GM18505 (cell line): ENCODE data around the gene MRPL23.
"Not testable (repeated sequence)": the region's sequence is repeated elsewhere in the genome, so short reads cannot be mapped to it uniquely, and the experiment has no call there.

Source experiments
- ATAC-seq: cut with Tn5 transposase; IDR thresholded peaks from one replicate; pipeline ENCODE4 v1.9.1; 2021; ENCODE audit not compliant: unreplicated experiment
- POLR2A ChIP-seq: IDR thresholded peaks from 4 replicates; pipeline ENCODE4 v1.6.1; 2011; ENCODE audit warnings: borderline replicate concordance; ENCODE audit not compliant: insufficient read depth, insufficient read length; ENCODE audit errors: extremely low read depth

Gene MRPL23

DNA sequence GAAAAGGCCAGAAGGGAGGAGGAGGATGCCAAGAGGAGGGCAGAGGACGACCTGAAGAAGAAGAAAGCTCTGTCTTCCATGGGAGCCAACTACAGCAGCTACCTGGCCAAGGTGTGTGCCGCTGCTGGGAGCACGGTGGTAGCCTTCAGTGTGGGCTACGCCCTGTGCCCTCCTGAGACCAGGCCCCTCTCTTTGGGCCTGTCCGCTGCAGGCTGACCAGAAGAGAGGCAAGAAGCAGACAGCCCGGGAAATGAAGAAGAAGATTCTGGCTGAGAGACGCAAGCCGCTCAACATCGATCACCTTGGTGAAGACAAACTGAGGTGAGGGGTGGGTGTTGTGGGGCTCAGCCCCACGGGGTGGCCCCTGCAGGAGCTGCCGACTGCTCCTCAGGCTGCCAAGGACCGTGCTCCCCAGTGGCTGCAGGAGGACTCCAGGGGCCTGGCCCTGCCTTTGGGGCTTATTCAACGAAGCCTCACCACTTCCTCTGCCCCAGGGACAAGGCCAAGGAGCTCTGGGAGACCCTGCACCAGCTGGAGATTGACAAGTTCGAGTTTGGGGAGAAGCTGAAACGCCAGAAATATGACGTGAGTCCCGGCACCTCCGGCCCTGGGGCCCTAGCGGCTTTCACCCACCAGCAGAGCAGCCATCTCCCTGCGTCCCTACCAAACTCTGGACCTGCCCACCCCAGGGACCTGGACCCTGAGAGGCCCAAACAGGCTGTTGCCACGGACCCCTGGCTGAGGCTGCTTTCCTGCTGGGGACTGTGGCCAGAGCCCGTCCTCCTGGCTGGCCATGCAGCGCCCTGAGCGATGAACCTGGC, 12.6 kb upstream of the MRPL23 start:
- no peak for ATAC-seq
- no peak for TF ChIP-seq POLR2A

DNA sequence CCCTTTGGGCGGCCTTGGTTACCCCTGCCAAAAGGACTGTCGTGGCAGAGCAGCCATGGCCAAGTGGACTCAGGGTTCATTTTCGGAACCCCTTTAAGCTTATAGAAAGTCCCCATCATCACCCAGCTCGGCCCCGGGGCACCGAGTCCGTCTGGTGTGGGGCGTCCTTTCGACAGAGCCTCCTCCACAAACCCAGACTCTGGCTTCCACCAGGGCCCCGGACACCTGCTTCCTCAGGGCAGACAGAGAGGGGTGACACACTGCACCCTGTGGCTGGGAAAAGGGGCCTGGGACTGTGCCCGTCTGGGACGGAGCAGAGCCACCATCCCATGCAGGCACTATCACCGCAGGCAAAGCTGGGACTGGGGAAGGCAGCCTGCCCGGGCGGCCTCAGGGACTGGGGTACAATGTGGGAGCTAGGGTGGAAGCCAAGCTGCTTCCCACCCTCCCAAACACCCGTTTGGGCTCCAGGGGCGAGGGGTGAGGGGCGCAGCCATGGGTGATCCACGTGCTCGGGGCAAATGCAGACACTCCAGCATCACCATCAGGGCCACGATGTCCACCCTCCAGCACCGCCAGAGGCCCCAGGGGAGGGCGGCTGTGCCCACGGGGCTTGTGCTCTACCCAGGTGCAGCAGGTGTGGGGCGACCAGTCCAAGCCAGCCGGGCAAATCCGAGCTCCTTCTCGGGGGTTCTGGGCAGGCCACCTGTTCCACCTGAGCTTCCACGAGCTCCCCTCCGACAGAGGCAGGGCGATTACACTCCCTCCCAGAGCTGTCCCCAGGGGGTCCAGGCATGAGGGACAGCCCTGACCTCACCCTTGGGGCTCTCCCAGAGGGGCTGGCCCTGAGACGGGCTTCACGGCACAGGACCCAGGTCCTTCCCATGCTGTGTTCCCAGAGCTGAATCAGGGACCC, 11.7 kb upstream of the MRPL23 start:
- TF ChIP-seq POLR2A, result no peak
- no peak for ATAC-seq

DNA sequence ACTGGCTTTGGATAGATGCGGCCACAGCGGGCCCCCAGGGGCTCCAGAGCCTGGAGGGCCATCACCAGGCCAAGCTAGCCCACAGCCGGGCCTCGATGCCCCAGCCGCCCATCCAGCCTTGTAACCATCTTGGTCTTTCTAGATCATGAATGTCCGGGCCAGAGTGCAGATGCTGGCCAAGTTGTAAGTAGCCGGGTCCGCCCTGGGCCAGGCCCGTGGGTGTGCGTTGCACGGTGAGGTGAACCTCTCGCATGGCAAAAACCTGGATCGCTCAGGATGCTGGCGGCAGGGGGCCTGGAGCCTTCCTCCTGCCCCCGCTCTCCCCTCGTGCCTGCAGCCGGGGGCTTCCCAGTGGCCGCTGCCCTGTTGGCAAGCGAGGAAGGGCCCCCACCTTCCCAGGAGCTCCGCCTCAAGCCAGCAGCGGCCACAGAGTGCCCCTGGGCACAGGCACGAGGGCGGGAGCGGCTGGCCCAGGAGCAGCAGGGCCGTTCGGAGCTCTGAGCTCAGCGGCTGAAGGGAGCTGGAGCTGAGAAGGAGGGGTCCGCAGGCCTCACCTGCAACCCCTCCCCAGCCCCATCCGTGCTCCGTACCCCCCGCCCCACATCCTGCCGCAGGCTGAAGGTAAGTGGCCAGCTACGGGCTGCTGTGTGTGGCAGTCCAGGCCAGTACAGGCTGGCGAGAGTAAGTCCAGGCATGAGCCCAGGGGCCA, 10.9 kb upstream of the MRPL23 start:
- TF ChIP-seq POLR2A, result no peak
- no peak for ATAC-seq

DNA sequence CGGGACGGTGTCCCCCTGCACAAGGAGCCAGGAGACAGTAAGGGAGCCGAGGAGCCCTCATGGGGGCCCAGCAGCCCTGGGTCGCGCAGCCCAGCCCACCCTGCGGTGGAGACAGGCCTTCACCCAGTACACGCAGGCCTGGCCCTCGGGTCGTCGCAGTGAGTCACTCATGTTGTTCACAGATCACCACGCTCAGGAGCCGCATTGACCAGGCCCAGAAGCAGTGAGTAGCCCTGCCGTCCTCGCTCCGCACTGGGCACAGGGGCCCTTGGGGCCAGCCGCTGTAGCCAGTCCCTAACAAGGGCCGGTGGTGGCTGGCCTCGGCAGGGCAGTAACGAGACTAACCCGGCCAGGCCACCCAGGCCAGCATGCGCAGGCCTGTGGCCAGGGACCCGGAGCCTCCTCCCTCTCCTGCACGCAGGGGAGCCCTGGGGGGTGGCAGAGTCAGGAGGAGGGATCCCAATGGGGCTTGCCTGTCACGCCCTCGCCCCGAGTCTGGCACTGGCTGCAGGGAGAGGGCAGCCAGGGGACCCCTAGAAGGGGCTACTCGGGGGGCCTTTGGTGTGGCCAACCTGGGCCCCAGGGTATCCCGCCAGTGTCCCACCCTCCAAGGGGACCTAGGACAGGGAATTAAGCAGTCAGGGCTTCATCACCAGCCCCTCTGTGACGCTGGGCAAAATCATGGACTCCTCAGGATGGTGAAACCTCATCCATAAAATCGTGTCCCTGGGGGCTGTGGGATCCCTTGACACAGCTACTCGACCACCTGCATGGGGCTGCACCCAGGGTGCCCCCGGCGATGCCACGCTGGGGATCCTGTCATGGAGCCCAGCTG, 10.1 kb upstream of the MRPL23 start:
- no peak for ATAC-seq

DNA sequence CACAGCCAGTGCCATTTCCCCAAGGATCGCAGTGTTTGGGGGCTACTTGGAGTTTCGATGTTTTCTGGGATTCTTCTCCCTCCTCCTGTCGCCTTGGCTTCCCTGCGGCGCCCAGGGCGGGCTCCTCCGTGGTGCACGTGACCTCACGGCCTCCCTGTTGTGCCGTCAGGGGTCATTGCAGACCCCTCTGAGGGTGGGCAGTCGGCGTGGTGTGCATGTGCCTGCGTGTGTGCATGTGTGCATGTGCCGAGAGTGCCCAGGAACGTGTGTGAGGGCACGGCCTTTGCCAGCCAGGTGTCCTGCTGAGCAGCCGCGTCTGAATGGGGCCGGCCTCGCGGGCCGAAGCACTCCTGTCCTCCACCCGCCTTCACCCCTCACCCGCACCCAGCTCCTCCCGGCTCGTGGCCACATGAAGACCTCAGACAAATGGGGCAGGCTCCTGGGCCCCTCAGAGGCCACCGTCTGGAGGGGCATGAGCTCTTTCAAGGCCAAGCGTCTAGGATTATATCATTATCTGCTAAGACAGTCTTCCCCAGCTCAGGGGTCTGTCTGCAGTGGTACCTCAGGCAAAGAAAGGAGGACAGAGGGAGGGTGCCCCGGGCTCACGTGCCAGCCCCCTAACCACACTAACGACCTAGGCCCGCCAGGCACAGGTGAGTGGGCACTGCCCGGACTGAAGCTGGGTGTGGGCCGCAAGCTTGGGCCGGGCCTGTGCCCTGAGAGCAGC, 9.4 kb upstream of the MRPL23 start:
- no peak for TF ChIP-seq POLR2A
- ATAC-seq, result no peak

More for the DNA sequence above, 10.1 kb upstream of the MRPL23 start:
- no peak for TF ChIP-seq POLR2A

DNA sequence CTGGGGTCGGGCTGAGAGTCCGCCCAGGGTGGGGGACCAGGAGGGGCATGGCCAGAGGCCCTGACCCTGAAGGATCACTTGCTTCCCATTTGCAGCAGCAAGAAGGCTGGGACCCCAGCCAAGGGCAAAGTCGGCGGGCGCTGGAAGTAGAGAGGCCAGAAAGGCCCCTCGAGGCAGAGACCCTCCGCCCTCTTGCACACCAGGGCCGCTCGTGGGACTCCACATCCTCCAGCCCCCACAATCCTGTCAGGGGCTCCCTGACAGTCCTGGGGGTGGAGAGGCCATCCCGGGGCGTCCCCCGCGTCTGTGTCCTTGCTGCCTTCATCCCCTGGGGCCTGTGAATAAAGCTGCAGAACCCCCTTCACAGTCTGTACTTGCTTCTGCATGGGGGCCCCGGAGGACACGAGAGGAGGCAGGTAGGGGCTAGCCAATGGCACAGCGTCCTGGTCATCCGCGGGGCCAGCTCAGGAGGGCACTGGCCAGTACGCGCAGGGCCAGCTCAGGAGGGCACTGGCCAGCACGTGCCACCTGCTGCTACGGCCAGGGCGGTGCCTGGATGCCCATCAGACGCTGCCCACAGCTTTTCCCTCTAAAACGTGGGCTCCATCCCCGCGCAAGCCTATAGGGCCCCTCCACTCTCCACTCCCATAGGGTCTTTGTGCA, 8.7 kb upstream of the MRPL23 start:
- TF ChIP-seq POLR2A, result no peak
- no peak for ATAC-seq

DNA sequence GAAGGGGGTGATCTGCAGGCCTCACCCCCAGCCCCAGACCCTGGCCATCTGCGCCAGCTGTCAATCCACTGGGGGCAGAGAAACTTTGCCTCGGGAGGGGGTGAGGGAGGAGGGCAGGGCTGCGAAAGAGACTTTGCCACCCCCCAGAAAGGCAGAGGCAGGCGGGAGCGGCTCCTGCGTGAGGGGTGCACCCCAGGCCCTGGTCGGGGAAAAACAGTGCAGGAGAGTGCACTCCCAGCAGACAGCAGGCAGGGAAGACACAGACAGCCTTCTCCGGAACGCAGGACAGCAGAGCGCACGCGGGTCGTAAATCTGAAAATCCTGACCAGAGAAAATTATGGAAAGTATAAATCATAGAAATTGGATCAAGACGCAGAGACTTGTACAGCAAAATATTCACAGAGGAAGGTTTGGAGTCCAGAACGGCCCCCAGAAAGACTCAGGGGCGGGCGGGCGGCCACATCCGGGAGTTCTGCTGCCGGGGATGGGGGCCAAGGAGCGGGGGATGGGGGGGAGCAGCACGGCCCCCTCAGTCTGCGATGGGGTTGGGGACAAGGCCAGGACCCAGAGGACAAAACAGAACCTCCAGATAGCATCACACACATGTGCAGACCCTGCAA, 8.0 kb upstream of the MRPL23 start:
- TF ChIP-seq POLR2A, result no peak
- ATAC-seq, result no peak

DNA sequence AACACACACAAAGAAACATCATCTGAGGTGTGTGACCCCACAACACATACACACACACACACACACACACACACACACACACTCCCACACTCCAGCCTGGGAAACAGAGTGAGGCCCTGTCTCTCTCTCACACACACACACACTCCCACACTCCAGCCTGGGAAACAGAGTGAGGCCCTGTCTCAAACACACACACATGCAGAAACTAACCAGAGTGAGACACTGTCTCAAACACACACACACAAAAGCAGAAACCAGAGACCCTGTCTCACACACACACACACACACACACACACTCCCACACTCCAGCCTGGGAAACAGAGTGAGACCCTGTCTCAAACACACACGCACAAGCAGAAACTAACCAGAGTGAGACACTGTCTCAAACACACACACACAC, 7.3 kb upstream of the MRPL23 start:
- ATAC-seq, result not testable (repeated sequence)

DNA sequence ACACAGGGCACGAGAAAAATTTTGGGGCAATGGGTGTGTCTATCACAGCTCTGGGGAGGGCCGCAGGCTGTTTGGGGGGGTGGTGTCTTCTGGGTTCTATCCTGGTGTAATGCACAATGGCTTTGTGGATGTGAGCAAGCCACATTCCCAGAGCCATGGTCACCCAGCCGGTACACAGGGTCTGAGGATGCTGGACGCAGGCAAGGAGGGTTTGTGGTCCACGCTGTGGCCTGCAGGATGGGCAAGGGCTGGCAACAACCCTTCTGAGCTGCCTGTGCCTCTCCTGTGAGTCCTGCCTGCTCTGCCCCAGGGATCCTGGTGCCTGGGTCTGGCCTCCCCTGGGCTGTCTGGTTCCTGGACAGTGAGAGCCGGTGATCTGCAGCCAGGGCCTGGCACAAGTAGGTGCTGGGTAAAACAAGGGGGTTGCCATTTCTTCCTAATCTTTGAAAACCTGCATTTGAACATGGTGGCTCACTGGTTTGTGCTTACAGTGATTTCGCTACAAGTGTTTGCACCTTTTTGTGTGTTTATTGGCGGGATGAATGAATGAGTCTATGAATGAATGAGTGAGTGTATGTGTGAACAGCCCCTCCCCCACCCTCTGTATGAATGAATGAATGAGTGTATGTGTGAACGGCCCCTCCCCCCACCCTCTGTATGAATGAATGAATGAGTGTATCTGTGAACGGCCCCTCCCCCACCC, 4.4 kb upstream of the MRPL23 start:
- TF ChIP-seq POLR2A, result no peak
- no peak for ATAC-seq

DNA sequence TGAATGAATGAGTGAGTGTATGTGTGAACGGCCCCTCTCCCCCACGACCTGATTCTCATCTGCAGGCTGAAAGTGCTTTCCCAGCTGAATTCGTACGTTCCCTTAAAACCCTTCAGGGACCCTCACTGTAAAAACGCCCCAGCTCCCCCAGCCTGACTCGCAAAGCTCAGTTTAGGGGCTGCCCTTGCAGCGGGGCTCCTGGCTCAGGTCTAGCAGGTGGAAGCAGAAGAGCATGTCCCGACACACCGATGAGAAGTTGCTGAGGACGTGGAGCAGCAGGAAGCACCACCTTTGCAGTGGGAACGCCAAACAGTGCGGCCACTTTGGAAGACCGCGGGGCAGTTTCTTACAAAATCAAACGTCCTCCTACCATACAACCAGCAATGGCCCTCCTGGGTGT, 3.6 kb upstream of the MRPL23 start:
- TF ChIP-seq POLR2A, result no peak
- no peak for ATAC-seq

DNA sequence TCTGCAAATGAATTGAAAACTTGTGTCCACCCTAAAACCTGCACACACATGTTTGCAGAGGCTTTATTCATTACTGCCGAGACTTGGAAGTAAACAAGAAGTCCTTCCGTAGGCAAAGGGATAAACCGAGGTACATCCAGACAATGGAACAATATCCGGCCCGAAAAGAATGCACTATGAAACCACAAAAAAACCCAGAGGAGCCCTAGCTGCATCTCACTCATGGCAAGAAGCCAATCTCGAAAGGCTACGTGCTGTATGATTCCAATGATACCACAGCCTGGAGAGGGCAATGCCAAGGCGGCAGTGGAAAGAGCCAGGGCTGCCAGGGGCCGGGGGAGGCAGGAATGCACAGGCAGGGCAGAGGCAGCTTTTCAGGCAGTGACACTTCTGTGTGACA, 3.2 kb upstream of the MRPL23 start:
- TF ChIP-seq POLR2A, result no peak
- no peak for ATAC-seq

DNA sequence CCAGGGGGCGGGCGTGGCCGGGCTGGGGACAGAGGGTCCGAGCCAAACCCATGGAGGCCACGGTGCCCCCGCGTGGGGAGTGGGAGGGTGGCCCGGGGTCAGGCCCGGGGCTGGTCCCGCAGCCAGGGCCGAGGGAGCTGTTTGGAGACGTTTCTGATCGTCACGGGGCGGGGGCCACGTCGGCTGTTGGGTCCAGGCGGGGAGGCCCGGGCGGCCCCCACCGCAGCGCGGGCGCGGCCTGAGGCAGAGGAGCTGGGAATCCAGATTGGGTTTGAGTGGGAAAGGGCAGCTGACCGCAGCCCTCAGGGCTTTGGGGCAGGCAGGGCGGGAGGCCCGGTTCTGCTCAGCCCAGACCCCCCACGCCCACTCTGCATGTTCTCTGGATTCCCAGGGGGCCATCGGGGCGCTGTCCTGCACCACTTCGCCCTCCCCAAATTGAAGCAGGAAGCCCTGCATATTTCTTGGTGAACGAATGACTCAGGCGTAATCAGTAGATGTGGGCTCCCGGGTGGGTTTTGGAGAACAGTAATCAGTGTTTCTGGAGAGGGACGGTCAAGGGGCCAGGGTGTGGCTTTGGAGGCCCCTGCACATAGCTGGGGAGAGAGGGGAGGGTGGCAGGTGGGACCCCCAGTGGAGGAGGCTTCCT, 583 bp downstream of the MRPL23 start:
- ATAC-seq, result no peak
- no peak for TF ChIP-seq POLR2A
